HPDE6-E6E7 (cell line): ENCODE data around the gene GLI1.
"Not testable (repeated sequence)": the region's sequence is repeated elsewhere in the genome, so short reads cannot be mapped to it uniquely, and the experiment has no call there.

Experiments used
- DNase-seq: peaks from one replicate; pipeline ENCODE4 v3.0.0; 2011; ENCODE audit warnings: missing footprints; ENCODE audit errors: extremely low spot score

GLI1 gene

GRCh38 chr12:57459750-57460467 lies at the start of gene GLI1:
TSS of gene GLI1 (plus strand) at chr12:57459785. CDS start at chr12:57463692, 3,907 bp downstream.
- no peak for DNase-seq

GRCh38 chr12:57410534-57410933 lies 49.1 kb upstream of the GLI1 start:
- DNase-seq: no peak

GRCh38 chr12:57414160-57414559 lies 45.4 kb upstream of the GLI1 start:
- not testable (repeated sequence) for DNase-seq

- DNase-seq: no peak
These were observed 44.5 kb upstream of the GLI1 start for GRCh38 chr12:57415088-57415487.

GRCh38 chr12:57416039-57416996 lies 43.3 kb upstream of the GLI1 start:
- no peak for DNase-seq

GRCh38 chr12:57418255-57418654 lies 41.3 kb upstream of the GLI1 start:
- no peak for DNase-seq

GRCh38 chr12:57419495-57419894 lies 40.1 kb upstream of the GLI1 start:
- DNase-seq: no peak

- DNase-seq: no peak
These were observed 39.1 kb upstream of the GLI1 start for GRCh38 chr12:57420482-57420881.

GRCh38 chr12:57426948-57427347 lies 32.6 kb upstream of the GLI1 start:
- not testable (repeated sequence) for DNase-seq

- no peak for DNase-seq
These were observed 30.6 kb upstream of the GLI1 start for GRCh38 chr12:57428965-57429364.

GRCh38 chr12:57429473-57430111 lies 30.0 kb upstream of the GLI1 start:
- no peak for DNase-seq

- DNase-seq: no peak
These were observed 29.3 kb upstream of the GLI1 start for GRCh38 chr12:57430112-57430930.

GRCh38 chr12:57430931-57431566 lies 28.5 kb upstream of the GLI1 start, which contains the start of gene R3HDM2:
TSS of gene R3HDM2 (minus strand) at chr12:57431043. CDS start at chr12:57310428, 120,615 bp downstream.
- peak; percentile 97 for DNase-seq

- no peak for DNase-seq
These were observed 27.9 kb upstream of the GLI1 start for GRCh38 chr12:57431654-57432188.

- no peak for DNase-seq
These were observed 26.2 kb upstream of the GLI1 start for GRCh38 chr12:57433370-57433769.

- no peak for DNase-seq
These were observed 24.9 kb upstream of the GLI1 start, which contains the start of gene INHBC for GRCh38 chr12:57434517-57435223. TSS of gene INHBC (plus strand) at chr12:57434784. CDS start at chr12:57434887, 103 bp downstream.

GRCh38 chr12:57435293-57435692 lies 24.3 kb upstream of the GLI1 start:
- no peak for DNase-seq

GRCh38 chr12:57438400-57438799 lies 21.2 kb upstream of the GLI1 start:
- DNase-seq: no peak

GRCh38 chr12:57439762-57440266 lies 19.8 kb upstream of the GLI1 start:
- DNase-seq: no peak
